Gastrocnemius medialis (tissue), 4 donors: ENCODE results near the gene KRTAP13-2. TPM values are rescaled to one million over a fixed set of nuclear protein-coding genes. Genes with fewer than 3 reads are reported as not detected.

ENCODE experiments used
- ATAC-seq, 2 donors: fragments of 150-250 bp; one replicate each; pipeline ENCODE4 v1.9.1; 2016
- DNase-seq, 2 donors: peaks; one replicate each; pipeline ENCODE4 v3.0.0-alpha.2; 2019
- H3K27ac ChIP-seq, 4 donors: fragments of 200-600 bp; sonication (generic); 1 replicate in 1 of 4; 2 replicates in 3 of 4; pipeline ENCODE4 v1.5.1; 2016 to 2018; ENCODE audit warnings: mild to moderate bottlenecking in 2 of 4, moderate library complexity in 1 of 4
- H3K27me3 ChIP-seq, 3 donors: fragments of 200-600 bp; sonication (generic) in 2 of 3; 1 replicate in 1 of 3; 2 replicates in 2 of 3; pipeline versions ENCODE4 v1.5.1 to v1.6.0; 2016 to 2019; ENCODE audit warnings: mild to moderate bottlenecking in 1 of 3, moderate library complexity in 1 of 3
- H3K36me3 ChIP-seq, 2 donors: fragments of 200-600 bp; sonication (generic) in 1 of 2; one replicate each; pipeline ENCODE4 v1.5.1; 2017 to 2018
- H3K4me1 ChIP-seq, 2 donors: fragments of 200-600 bp; sonication (generic) in 1 of 2; one replicate each; pipeline ENCODE4 v1.5.1; 2016 to 2017; ENCODE audit warnings: mild to moderate bottlenecking in 2 of 2
- H3K4me3 ChIP-seq, 4 donors: fragments of 200-600 bp; sonication (generic) in 3 of 4; 1 replicate in 1 of 4; 2 replicates in 3 of 4; pipeline ENCODE4 v1.5.1; 2016 to 2019; ENCODE audit warnings: mild to moderate bottlenecking in 2 of 4
- H3K9me3 ChIP-seq, 3 donors: fragments of 200-600 bp; sonication (generic) in 2 of 3; 1 replicate in 1 of 3; 2 replicates in 2 of 3; pipeline ENCODE4 v1.5.1; 2016 to 2019
- POLR2A ChIP-seq, 2 donors: fragments of 450-650 bp; IDR thresholded peaks; one replicate each; pipeline ENCODE4 v1.6.1; 2017; ENCODE audit warnings: antibody characterized with exemption in 2 of 2, mild to moderate bottlenecking in 2 of 2, moderate library complexity in 2 of 2
- in situ Hi-C, 4 donors: fragments of 200-750 bp; cut with MboI; loops; one replicate each; pipeline versions ENCODE4 v1.15.0 to v1.8.0; 2017; ENCODE audit warnings: low sequenced_read_pairs in 4 of 4
- intact Hi-C: fragments of 100-400 bp; cut with DNase I; formaldehyde crosslinking; loops from one replicate; pipeline ENCODE4 v1.15.1; 2023; ENCODE audit warnings: low total_unique reads
- total RNA-seq, 4 donors: library from RNA; depleted of rRNA; stranded (reverse); fragments of >200 nt; gene quantifications; one replicate each; pipeline versions ENCODE4 v1.1.0 to v1.2.3, GENCODE V29; 2016
- TF ChIP-seq, protein P1 (sequence below), 5 experiments: fragments of 450-650 bp in 3 of 5; fragments of 200-600 bp in 2 of 5; sonication (generic) in 2 of 5; IDR thresholded peaks in 4 of 5; conservative IDR thresholded peaks in 1 of 5; 1 replicate in 4 of 5; 2 replicates in 1 of 5; pipeline ENCODE4 v1.5.1; 2016 to 2019; ENCODE audit warnings: antibody characterized with exemption in 5 of 5, mild to moderate bottlenecking in 3 of 5, moderate library complexity in 3 of 5

KRTAP13-2 gene, protein sequence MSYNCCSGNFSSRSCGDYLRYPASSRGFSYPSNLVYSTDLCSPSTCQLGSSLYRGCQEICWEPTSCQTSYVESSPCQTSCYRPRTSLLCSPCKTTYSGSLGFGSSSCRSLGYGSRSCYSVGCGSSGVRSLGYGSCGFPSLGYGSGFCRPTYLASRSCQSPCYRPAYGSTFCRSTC
- not detected for total RNA-seq

DNA sequence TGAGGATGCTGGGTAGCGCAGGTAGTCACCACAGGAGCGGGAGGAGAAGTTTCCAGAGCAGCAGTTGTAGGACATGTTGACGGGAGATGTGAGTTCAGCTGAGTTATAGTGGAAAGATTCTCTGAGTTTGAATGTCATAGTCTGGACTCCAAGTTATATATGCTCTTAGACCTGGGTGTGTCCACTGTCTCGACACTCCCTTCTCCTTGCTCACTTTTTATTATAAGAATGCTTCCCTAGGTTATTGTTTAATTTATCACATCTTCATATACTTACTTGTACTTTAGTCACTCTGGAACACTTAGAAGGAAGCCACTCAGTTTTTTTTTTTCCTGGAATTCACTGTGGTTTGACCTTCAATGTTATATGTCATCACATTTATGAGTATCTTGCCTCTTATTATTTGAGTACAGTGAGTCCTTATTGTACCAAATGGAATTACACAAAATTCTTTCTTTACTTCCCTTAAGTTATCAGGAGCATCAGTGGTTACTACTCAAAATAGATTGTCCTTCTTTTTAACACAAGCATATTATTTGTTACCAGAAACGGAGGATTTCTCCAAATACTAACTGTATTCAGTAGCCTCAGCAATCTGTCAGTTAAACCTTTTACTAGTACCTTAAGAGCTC, at the start of gene KRTAP13-2:
Gene KRTAP13-2, minus strand, starts transcription at position 133 of the 632 bp plus-strand sequence. Its CDS starts 58 bp downstream, at position 75.
- in situ Hi-C loops = no loop called here
- no peak within 1 kb of the TSS for H3K4me3 ChIP-seq
- intact Hi-C loops = no loop called here
- no peaks in the 10 kb centered on the region for H3K4me1 ChIP-seq
- no peak for DNase-seq
- H3K27me3 ChIP-seq = no peaks in the 10 kb centered on the region
- H3K27ac ChIP-seq = no peak within 1 kb of the TSS
- H3K36me3 ChIP-seq = no peaks in the 10 kb centered on the region
- no peak for TF ChIP-seq POLR2A (IDR thresholded peaks at IDR 0.05)
- TF ChIP-seq, protein P1, sequence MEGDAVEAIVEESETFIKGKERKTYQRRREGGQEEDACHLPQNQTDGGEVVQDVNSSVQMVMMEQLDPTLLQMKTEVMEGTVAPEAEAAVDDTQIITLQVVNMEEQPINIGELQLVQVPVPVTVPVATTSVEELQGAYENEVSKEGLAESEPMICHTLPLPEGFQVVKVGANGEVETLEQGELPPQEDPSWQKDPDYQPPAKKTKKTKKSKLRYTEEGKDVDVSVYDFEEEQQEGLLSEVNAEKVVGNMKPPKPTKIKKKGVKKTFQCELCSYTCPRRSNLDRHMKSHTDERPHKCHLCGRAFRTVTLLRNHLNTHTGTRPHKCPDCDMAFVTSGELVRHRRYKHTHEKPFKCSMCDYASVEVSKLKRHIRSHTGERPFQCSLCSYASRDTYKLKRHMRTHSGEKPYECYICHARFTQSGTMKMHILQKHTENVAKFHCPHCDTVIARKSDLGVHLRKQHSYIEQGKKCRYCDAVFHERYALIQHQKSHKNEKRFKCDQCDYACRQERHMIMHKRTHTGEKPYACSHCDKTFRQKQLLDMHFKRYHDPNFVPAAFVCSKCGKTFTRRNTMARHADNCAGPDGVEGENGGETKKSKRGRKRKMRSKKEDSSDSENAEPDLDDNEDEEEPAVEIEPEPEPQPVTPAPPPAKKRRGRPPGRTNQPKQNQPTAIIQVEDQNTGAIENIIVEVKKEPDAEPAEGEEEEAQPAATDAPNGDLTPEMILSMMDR (IDR thresholded peaks at IDR 0.05 in 4 of 5, conservative IDR thresholded peaks at IDR 0.05 in 1 of 5) = no peak
- no peak for ATAC-seq
- H3K9me3 ChIP-seq = no peaks in the 10 kb centered on the region

DNA sequence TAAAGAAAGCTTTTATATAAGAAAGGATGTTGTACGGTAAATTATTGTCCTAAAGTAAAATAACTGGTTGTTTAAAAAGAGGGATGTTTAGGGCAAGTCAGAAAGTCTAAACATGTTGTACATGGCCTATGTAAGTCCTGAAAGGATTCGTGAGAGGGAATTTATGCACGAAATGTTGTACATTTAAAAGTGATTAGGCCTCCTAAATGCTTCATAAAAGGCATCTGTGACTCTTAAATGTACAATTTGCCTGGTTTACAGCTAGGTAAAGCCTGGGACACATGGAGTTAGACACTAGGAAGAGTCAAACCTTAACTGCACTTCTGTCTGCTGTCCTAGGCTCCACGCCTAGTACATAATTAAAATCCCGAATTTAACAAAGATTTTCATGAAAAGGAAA, 43.9 kb upstream of the KRTAP13-2 start:
- Histone ChIP-seq H3K36me3 (no peaks in the 10 kb centered on the region), H3K27ac (no peak overlapping the region), H3K4me3 (no peak overlapping the region), H3K4me1 (no peaks in the 10 kb centered on the region), H3K9me3 (no peaks in the 10 kb centered on the region), H3K27me3 (no peaks in the 10 kb centered on the region)
- DNase-seq (no peak), ATAC-seq (no peak)
- intact Hi-C loops (no loop called here), in situ Hi-C loops (no loop called here)
- TF ChIP-seq, protein P1 (IDR thresholded peaks at IDR 0.05 in 4 of 5, conservative IDR thresholded peaks at IDR 0.05 in 1 of 5) = no peak

DNA sequence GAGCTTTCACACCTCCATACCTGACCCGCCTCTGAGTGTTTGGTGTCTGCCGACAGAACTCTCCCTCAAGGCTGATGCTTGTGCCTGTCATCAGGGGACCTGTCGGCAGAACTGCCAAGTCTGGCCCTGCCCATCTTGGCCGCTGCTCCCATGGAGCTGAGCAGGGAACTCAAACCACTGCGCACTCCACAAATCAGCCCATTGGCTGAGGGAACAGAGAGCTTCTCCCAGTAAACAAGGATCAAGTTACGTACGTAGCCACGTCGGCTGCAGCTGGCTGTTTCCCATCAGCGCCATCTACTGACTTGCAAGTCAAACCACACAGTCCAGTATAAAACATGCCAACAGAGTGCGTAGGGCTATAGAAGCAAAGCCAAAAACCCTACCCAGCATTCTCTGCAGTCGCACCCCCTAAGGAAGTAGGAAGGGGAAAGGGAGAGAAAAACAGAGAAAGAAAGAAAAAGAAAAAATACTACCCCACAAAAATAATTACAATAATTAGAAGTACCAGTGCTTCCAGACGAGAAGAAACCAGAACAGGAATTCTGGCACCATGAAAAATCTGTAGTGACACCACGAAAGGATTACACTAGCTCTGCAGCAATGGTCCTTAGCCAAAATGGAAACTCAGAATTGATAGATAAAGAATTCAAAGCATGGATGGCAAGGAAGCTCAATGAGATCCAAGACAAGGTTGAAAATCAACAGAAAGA, 36.9 kb upstream of the KRTAP13-2 start:
- Histone ChIP-seq H3K27me3 (no peaks in the 10 kb centered on the region), H3K4me3 (no peak overlapping the region), H3K4me1 (no peaks in the 10 kb centered on the region), H3K9me3 (no peaks in the 10 kb centered on the region), H3K27ac (no peak overlapping the region), H3K36me3 (no peaks in the 10 kb centered on the region)
- ATAC-seq (no peak), DNase-seq (no peak)
- TF ChIP-seq, protein P1 (IDR thresholded peaks at IDR 0.05 in 4 of 5, conservative IDR thresholded peaks at IDR 0.05 in 1 of 5) = no peak
- no peak for TF ChIP-seq POLR2A (IDR thresholded peaks at IDR 0.05)
- intact Hi-C loops = no loop called here
- in situ Hi-C loops = loop anchor here in 1 of 4 donors (10.0 kb wide), 1 partner anchor 56 kb away; no protein-coding TSS in a partner anchor

DNA sequence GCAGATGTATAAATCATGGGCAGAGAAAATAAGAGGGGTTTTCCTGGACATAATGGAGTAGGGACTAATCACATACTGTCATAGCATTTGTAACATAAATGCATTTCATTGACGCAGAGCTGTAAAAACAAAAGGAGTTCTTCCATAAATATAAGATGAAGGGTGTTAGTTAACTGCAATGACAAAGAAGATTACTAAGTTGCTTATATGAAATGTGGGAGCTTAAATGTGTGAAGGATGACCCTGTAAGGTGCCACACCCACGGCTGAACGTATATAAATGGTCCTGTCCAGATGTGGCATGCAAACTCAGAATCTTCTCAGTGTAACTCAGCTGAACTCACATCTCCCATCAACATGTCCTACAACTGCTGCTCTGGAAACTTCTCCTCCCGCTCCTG, 23.7 kb upstream of the KRTAP13-2 start, which contains the start of gene KRTAP13-1:
Gene KRTAP13-1, plus strand, starts transcription at position 301 of the 400 bp plus-strand sequence. Its CDS starts 56 bp downstream, at position 357.
- in situ Hi-C loops (no loop called here), intact Hi-C loops (no loop called here)
- Histone ChIP-seq H3K9me3 (no peaks in the 10 kb centered on the region), H3K4me1 (no peaks in the 10 kb centered on the region), H3K36me3 (no peaks in the 10 kb centered on the region), H3K4me3 (no peak within 1 kb of the TSS), H3K27me3 (no peaks in the 10 kb centered on the region), H3K27ac (no peak within 1 kb of the TSS)
- TF ChIP-seq, protein P1 (IDR thresholded peaks at IDR 0.05 in 4 of 5, conservative IDR thresholded peaks at IDR 0.05 in 1 of 5) = no peak
- TF ChIP-seq POLR2A (IDR thresholded peaks at IDR 0.05) = no peak
- DNase-seq (no peak), ATAC-seq (no peak)
